OCI-LY3 (cell line): Measurements from ENCODE around the gene EEF1G.
A peak's percentile ranks its signal among the peaks of the same experiment; 100 is the strongest.

Experiments used
- H2AFZ ChIP-seq: fragments of 200-600, 300-600 bp; shearing (Covaris generic); 2 replicates; pipeline ENCODE4 v1.6.0; 2014; ENCODE audit warnings: antibody characterized with exemption, low read depth, low read length
- H3K27ac ChIP-seq: fragments of 200-600, 300-600 bp; sonication (generic); 2 replicates; pipeline ENCODE4 v1.5.1; 2014; ENCODE audit warnings: mild to moderate bottlenecking, low read length, moderate library complexity, mixed read lengths
- H3K27me3 ChIP-seq: fragments of 200-600, 300-600 bp; sonication (generic); 2 replicates; pipeline ENCODE4 v1.6.1; 2014; ENCODE audit warnings: low read depth, low read length, mixed read lengths
- H3K36me3 ChIP-seq: fragments of 200-600, 300-600 bp; sonication (generic); replicated peaks from 2 replicates; pipeline ENCODE3; 2014; ENCODE audit warnings: low read depth, low read length, mixed read lengths
- H3K4me1 ChIP-seq: fragments of 300-600, 200-600 bp; sonication (generic); 2 replicates; pipeline ENCODE4 v1.6.1; 2014; ENCODE audit warnings: low read length, mixed read lengths
- H3K4me2 ChIP-seq: fragments of 200-600, 300-600 bp; sonication (generic); 2 replicates; pipeline ENCODE4 v1.6.1; 2014; ENCODE audit warnings: low read length, mixed read lengths
- H3K4me3 ChIP-seq: fragments of 300-600, 200-600 bp; sonication (generic); 2 replicates; pipeline ENCODE4 v1.5.1; 2014; ENCODE audit warnings: antibody characterized with exemption, mild to moderate bottlenecking, low read length, moderate library complexity
- H3K79me2 ChIP-seq: fragments of 300-600, 200-600 bp; shearing (Covaris generic); 2 replicates; pipeline ENCODE4 v1.6.1; 2014; ENCODE audit warnings: mild to moderate bottlenecking, low read length, mixed read lengths
- H3K9ac ChIP-seq: fragments of 300-600, 200-600 bp; shearing (Covaris generic); 2 replicates; pipeline ENCODE4 v1.6.0; 2014; ENCODE audit warnings: mild to moderate bottlenecking, low read length, moderate library complexity
- H3K9me3 ChIP-seq: fragments of 200-600, 300-600 bp; shearing (Covaris generic); 2 replicates; pipeline ENCODE4 v1.6.1; 2014; ENCODE audit warnings: low read length, mixed read lengths; ENCODE audit not compliant: insufficient read depth
- H4K20me1 ChIP-seq: fragments of 200-600, 300-600 bp; sonication (generic); 2 replicates; pipeline ENCODE4 v1.6.1; 2016; ENCODE audit warnings: low read length, mixed read lengths; ENCODE audit not compliant: insufficient read depth
- EZH2phosphoT487 ChIP-seq: fragments of 200-600 bp; shearing (Covaris generic); IDR thresholded peaks from 2 replicates; pipeline ENCODE4 v1.6.1; 2018; ENCODE audit warnings: antibody characterized with exemption, mixed run types, low read depth
- TF ChIP-seq, protein P1 (sequence below): fragments of 200-600, 300-600 bp; sonication (generic); IDR thresholded peaks from 2 replicates; pipeline ENCODE4 v1.5.1; 2014; ENCODE audit warnings: antibody characterized with exemption, low read length, low read depth

EEF1G gene

DNA sequence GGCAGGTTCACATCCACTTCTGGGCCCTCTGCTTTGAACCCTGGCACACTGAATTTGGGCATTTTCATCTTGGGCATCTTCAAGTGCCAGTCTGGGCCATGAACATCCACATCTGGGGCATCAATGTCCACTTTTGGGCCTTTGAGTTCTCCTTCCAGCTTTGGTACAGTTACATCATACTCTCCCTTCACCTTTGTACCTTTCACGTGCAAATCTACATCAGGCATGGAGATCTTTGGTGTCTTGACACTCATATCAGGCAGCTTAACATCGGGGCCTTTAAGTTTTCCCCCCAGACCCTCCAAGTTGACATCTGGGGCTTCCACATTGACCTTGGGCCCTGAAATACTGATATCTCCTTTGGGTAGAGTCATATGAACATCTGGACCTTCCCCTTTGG lies 41.6 kb downstream of the EEF1G start:
- H3K36me3 ChIP-seq, result peaks cover 70% of the 10 kb centered on the region
- H3K27ac ChIP-seq, result no peak overlapping the region
- no peaks in the 10 kb centered on the region for H3K27me3 ChIP-seq
- H4K20me1 ChIP-seq, result peaks cover 95% of the 10 kb centered on the region
- H3K4me2 ChIP-seq, result no peak overlapping the region
- TF ChIP-seq EZH2phosphoT487, result no peak
- TF ChIP-seq, protein P1, sequence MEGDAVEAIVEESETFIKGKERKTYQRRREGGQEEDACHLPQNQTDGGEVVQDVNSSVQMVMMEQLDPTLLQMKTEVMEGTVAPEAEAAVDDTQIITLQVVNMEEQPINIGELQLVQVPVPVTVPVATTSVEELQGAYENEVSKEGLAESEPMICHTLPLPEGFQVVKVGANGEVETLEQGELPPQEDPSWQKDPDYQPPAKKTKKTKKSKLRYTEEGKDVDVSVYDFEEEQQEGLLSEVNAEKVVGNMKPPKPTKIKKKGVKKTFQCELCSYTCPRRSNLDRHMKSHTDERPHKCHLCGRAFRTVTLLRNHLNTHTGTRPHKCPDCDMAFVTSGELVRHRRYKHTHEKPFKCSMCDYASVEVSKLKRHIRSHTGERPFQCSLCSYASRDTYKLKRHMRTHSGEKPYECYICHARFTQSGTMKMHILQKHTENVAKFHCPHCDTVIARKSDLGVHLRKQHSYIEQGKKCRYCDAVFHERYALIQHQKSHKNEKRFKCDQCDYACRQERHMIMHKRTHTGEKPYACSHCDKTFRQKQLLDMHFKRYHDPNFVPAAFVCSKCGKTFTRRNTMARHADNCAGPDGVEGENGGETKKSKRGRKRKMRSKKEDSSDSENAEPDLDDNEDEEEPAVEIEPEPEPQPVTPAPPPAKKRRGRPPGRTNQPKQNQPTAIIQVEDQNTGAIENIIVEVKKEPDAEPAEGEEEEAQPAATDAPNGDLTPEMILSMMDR, result no peak
- no peaks in the 10 kb centered on the region for H3K4me1 ChIP-seq
- H3K79me2 ChIP-seq, result peaks cover 35% of the 10 kb centered on the region
- no peak overlapping the region for H3K9ac ChIP-seq
- H3K4me3 ChIP-seq, result no peak overlapping the region
- H2AFZ ChIP-seq, result no peak overlapping the region
- no peaks in the 10 kb centered on the region for H3K9me3 ChIP-seq

- peaks cover 21% of the 10 kb centered on the region for H3K4me1 ChIP-seq
- no peak overlapping the region for H3K9ac ChIP-seq
- peaks cover 17% of the 10 kb centered on the region; the same call in 1 of the 2 replicates for H3K79me2 ChIP-seq
- no peaks in the 10 kb centered on the region for H3K9me3 ChIP-seq
- no peak overlapping the region for H3K4me2 ChIP-seq
- H3K4me3 ChIP-seq, result no peak overlapping the region
- no peak overlapping the region for H3K27ac ChIP-seq
- H4K20me1 ChIP-seq, result peaks cover 95% of the 10 kb centered on the region
- TF ChIP-seq EZH2phosphoT487, result no peak
- TF ChIP-seq, protein P1, result no peak
- no peak overlapping the region for H2AFZ ChIP-seq
- no peaks in the 10 kb centered on the region for H3K27me3 ChIP-seq
- H3K36me3 ChIP-seq, result peaks cover 61% of the 10 kb centered on the region
Measured at GRCh38 chr11:62516736-62517371, 56.8 kb downstream of the EEF1G start.

DNA sequence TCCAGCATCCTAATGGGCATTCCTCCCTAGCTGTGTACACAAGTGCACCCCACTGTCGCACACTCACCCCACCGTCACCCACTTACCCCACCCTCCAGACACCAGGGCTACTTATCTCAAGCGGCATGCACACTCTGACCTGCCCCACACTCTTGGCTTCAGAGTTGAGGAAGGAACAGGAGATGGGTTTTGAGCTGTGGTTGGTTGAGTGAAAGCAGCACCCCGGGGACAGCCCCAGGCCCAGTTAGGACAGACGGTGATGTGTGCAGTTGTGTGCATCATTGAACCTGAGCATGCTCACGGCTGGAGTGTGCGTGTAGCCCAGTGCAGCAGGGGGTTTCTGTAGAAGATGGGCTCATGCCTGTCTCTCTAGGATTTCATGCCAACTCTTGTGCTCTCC lies 59.5 kb downstream of the EEF1G start:
- Histone ChIP-seq H3K4me3 (no peak overlapping the region), H3K9ac (no peak overlapping the region), H3K27me3 (no peaks in the 10 kb centered on the region), H3K36me3 (peaks cover 46% of the 10 kb centered on the region), H2AFZ (no peak overlapping the region), H3K27ac (peak overlapping the region; percentile 5; the same call in 1 of the 2 replicates), H3K4me2 (peak overlapping the region; percentile 55), H4K20me1 (peaks cover 68% of the 10 kb centered on the region), H3K4me1 (peaks cover 21% of the 10 kb centered on the region), H3K79me2 (peaks cover 12% of the 10 kb centered on the region; the same call in 1 of the 2 replicates), H3K9me3 (no peaks in the 10 kb centered on the region)
- TF ChIP-seq, protein P1, result no peak
- no peak for TF ChIP-seq EZH2phosphoT487

DNA sequence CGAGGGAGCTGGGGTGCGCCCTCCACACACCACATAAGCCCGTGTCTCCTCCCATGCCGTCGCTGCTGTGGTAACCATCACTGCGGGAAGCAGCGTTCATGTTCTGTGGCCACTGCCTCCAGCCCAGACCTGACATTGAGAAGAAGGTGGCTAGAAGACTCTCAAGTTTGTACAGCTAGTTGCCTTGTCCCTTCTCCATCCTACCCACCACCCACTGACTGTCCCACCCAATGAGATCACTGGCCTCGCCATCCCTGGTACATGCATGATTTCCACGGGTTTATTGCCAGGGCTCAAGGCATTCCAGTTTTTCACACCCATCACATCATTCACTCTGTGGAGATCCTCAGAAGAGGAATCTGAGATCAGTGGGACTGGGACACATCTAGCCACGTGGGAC lies 60.1 kb downstream of the EEF1G start:
- no peak overlapping the region for H3K27ac ChIP-seq
- TF ChIP-seq, protein P1, result no peak
- TF ChIP-seq EZH2phosphoT487, result no peak
- peaks cover 41% of the 10 kb centered on the region for H3K36me3 ChIP-seq
- no peak overlapping the region for H3K4me2 ChIP-seq
- H4K20me1 ChIP-seq, result peaks cover 63% of the 10 kb centered on the region
- H3K4me3 ChIP-seq, result no peak overlapping the region
- peaks cover 25% of the 10 kb centered on the region for H3K4me1 ChIP-seq
- H2AFZ ChIP-seq, result no peak overlapping the region
- no peak overlapping the region for H3K9ac ChIP-seq
- H3K9me3 ChIP-seq, result no peaks in the 10 kb centered on the region
- H3K27me3 ChIP-seq, result no peaks in the 10 kb centered on the region
- H3K79me2 ChIP-seq, result peaks cover 6% of the 10 kb centered on the region; the same call in 1 of the 2 replicates
